HepG2 (cell line): ENCODE measurements around the gene LRRC25. TPM values are rescaled to one million over a fixed set of nuclear protein-coding genes. Genes with fewer than 3 reads are reported as not detected.
"Not testable (repeated sequence)": the region's sequence is repeated elsewhere in the genome, so short reads cannot be mapped to it uniquely, and the experiment has no call there.

Source experiments
- ATAC-seq: fragments of 200-7000 bp; cut with Tn5 transposase; 3 replicates; pipeline ENCODE4 v1.9.1; 2020; ENCODE audit warnings: mild to moderate bottlenecking, moderate library complexity
- BruUV-seq: library from RNA; stranded (reverse); fragments of 400-500 nt; replicated peaks from 2 replicates; lab custom pipeline; 2021; lab: Mats Ljungman, UMichigan
- CTCF ChIA-PET: fragments of 300-600 bp; formaldehyde crosslinking; extraction: SDS; loops from one replicate; lab custom pipeline; 2021; ENCODE audit warnings: low total read pairs, inconsistent platforms, low intra/inter-chr PET ratio; lab: Yijun Ruan, JAX
- POLR2A ChIA-PET: fragments of 350-600 bp; sonication (Branson Sonifier 250); formaldehyde crosslinking; loops from one replicate; lab custom pipeline; 2020; ENCODE audit warnings: antibody characterized with exemption, inconsistent platforms; lab: Yijun Ruan, JAX
- DNase-seq: peaks from one replicate; pipeline ENCODE4 v3.0.0-alpha.2; 2015; ENCODE audit warnings: low spot score
- FAIRE-seq: peaks from 3 replicates; lab custom pipeline; 2011; peaks lifted over from hg19 to GRCh38; lab: Jason Lieb, UNC
- H2AFZ ChIP-seq: one replicate; pipeline ENCODE4 v1.6.1; 2011; ENCODE audit warnings: low read length, inconsistent platforms
- H3K27ac ChIP-seq: fragments of 300-600 bp; 3 replicates; pipeline ENCODE4 v1.8.0; 2011; ENCODE audit warnings: mixed run types, mild to moderate bottlenecking, mixed read lengths, low read length, inconsistent platforms; ENCODE audit not compliant: insufficient read depth; ENCODE audit errors: extremely low read length
- H3K27me3 ChIP-seq, 2 experiments: fragments of 200-600 bp in 1 of 2; 2 replicates in 1 of 2; 3 replicates in 1 of 2; pipeline versions ENCODE4 v1.6.0 to v1.8.0; 2011; ENCODE audit warnings: low read length in 2 of 2, mild to moderate bottlenecking in 2 of 2, moderate library complexity in 2 of 2, inconsistent platforms in 1 of 2; ENCODE audit not compliant: insufficient read depth in 2 of 2, control insufficient read depth in 1 of 2
- H3K36me3 ChIP-seq, 2 experiments: fragments of 200-600 bp in 1 of 2; replicated peaks in 1 of 2; 2 replicates in 1 of 2; 3 replicates in 1 of 2; pipeline versions ENCODE4 v1.5.1 to v1.8.0; 2011; ENCODE audit warnings: low read length in 2 of 2, inconsistent platforms in 1 of 2; ENCODE audit not compliant: insufficient read depth in 2 of 2, control insufficient read depth in 1 of 2
- H3K4me1 ChIP-seq: 2 replicates; pipeline ENCODE4 v1.5.1; 2012; ENCODE audit warnings: low read length, inconsistent platforms; ENCODE audit not compliant: insufficient read depth
- H3K4me2 ChIP-seq: 2 replicates; pipeline ENCODE4 v1.6.0; 2011; ENCODE audit warnings: low read depth, low read length, inconsistent platforms
- H3K4me3 ChIP-seq, 3 experiments: fragments of 200-600 bp in 1 of 3; sonication (generic), shearing (Covaris generic) in 1 of 3; replicated peaks in 1 of 3; 2 replicates each; pipeline ENCODE4 v1.5.1; 2011 to 2016; ENCODE audit warnings: low read length in 3 of 3, inconsistent platforms in 2 of 3, low read depth in 2 of 3, mild to moderate bottlenecking in 2 of 3, control low read depth in 1 of 3, mixed read lengths in 1 of 3; ENCODE audit not compliant: insufficient read depth in 1 of 3
- H3K79me2 ChIP-seq: one replicate; pipeline ENCODE4 v1.6.1; 2011; ENCODE audit warnings: low read length, inconsistent platforms; ENCODE audit not compliant: insufficient read depth
- H3K9ac ChIP-seq: 2 replicates; pipeline ENCODE4 v1.6.0; 2011; ENCODE audit warnings: mild to moderate bottlenecking, low read depth, low read length, inconsistent platforms; ENCODE audit not compliant: insufficient read depth
- H3K9me3 ChIP-seq: 2 replicates; pipeline ENCODE4 v1.5.1; 2012; ENCODE audit warnings: mild to moderate bottlenecking, low read length
- H4K20me1 ChIP-seq: 2 replicates; pipeline ENCODE4 v1.6.0; 2011; ENCODE audit warnings: inconsistent platforms, mild to moderate bottlenecking, low read length, moderate library complexity; ENCODE audit not compliant: insufficient read depth
- CTCF ChIP-seq: sonication (generic); formaldehyde crosslinking; IDR thresholded peaks from 2 replicates; pipeline ENCODE4 v1.5.0; 2020; ENCODE audit warnings: mild to moderate bottlenecking, missing genetic modification reagents, moderate library complexity
- GTF3A ChIP-seq: sonication (generic); formaldehyde crosslinking; conservative IDR thresholded peaks from 2 replicates; pipeline ENCODE4 v1.4.0; 2020; ENCODE audit warnings: mild to moderate bottlenecking, missing genetic modification reagents
- MAFF ChIP-seq: IDR thresholded peaks from 2 replicates; pipeline ENCODE4 v1.6.1; 2011; ENCODE audit warnings: low read depth, low read length, improper control_type of control experiment
- MAFK ChIP-seq, 2 experiments: IDR thresholded peaks in 1 of 2; conservative IDR thresholded peaks in 1 of 2; 2 replicates each; pipeline ENCODE4 v1.6.1; 2011; ENCODE audit warnings: improper control_type of control experiment in 2 of 2, low read length in 2 of 2
- PCBP2 ChIP-seq: fragments of 200-400 bp; formaldehyde crosslinking; optimal IDR thresholded peaks from 2 replicates; pipeline ENCODE3; 2018; ENCODE audit warnings: low read length, low read depth; ENCODE audit not compliant: poor library complexity, severe bottlenecking
- TEAD3 ChIP-seq: optimal IDR thresholded peaks from 2 replicates; pipeline ENCODE3; 2016; ENCODE audit warnings: borderline replicate concordance
- ZNF121 ChIP-seq: sonication (generic); formaldehyde crosslinking; IDR thresholded peaks from 2 replicates; pipeline ENCODE4 v1.5.0; 2020; ENCODE audit warnings: mild to moderate bottlenecking, missing genetic modification reagents
- ZNF24 ChIP-seq: fragments of 450-650 bp; IDR thresholded peaks from 2 replicates; pipeline ENCODE4 v1.6.1; 2017; ENCODE audit warnings: antibody characterized with exemption, mild to moderate bottlenecking
- ZNF770 ChIP-seq: sonication (generic); formaldehyde crosslinking; IDR thresholded peaks from 2 replicates; pipeline ENCODE4 v1.5.0; 2020; ENCODE audit warnings: mild to moderate bottlenecking, missing genetic modification reagents
- ZNF777 ChIP-seq: sonication (generic); formaldehyde crosslinking; IDR thresholded peaks from 2 replicates; pipeline ENCODE4 v1.4.0; 2020; ENCODE audit warnings: missing genetic modification reagents
- WGBS: methylation state at CpG from one replicate; pipeline ENCODE4 v1.1.6; 2017; ENCODE audit warnings: low lambda C conversion rate; 5-methylcytosine and 5-hydroxymethylcytosine counted together
- in situ Hi-C: cut with HindIII; loops from 2 replicates; pipeline ENCODE4 v1.10.0; 2017; ENCODE audit warnings: low pct_unique_long_range_greater_than_20kb; ENCODE audit not compliant: extremely low pct_ligation_motif_present
- intact Hi-C: fragments of 100-400 bp; cut with micrococcal nuclease; formaldehyde crosslinking; loops from one replicate; pipeline ENCODE4 v1.10.0; 2022; ENCODE audit not compliant: unreplicated experiment
- polyA plus RNA-seq, 8 experiments: library from polyadenylated mRNA; depleted of rRNA in 3 of 8; stranded (reverse) in 7 of 8; unstranded in 1 of 8; fragments of >200 nt; fragmentation: Illumina TruSeq in 4 of 8; extraction: Trizol in 4 of 8; gene quantifications; 2 replicates each; pipeline versions ENCODE4 v1.2.1 to v1.2.3, GENCODE V29; 2011 to 2016; ENCODE audit warnings: low read depth in 4 of 8, missing spikeins in 1 of 8, mixed read lengths in 1 of 8; ENCODE audit not compliant: insufficient read depth in 1 of 8
- total RNA-seq, 5 experiments: library from RNA; depleted of rRNA; stranded (reverse); fragments of >200 nt; fragmentation: Illumina TruSeq; extraction: Trizol; gene quantifications; 2 replicates each; pipeline ENCODE4 v1.2.3, GENCODE V29; 2016; ENCODE audit warnings: low read depth in 1 of 5

LRRC25 gene
- total and polyA plus RNA-seq, 2 of the 13 experiments (the other 11 are each of a cell fraction or from before 2014, with no cell fraction given) = 0.13 to 0.53 TPM

- TF ChIP-seq PCBP2 = no peak
- TF ChIP-seq ZNF24 = no peak
- TF ChIP-seq ZNF777 (CRISPR knock-in tag) = no peak
- TF ChIP-seq GTF3A (CRISPR knock-in tag) = no peak
- TF ChIP-seq TEAD3 (CRISPR knock-in tag) = peak; percentile 24
- peak; percentile 83 for TF ChIP-seq CTCF (CRISPR knock-in tag)
Observed at GRCh38 chr19:18349524-18350128, 47.8 kb downstream of the LRRC25 start (continued).

GRCh38 chr19:18348818-18349339 lies 48.5 kb downstream of the LRRC25 start:
- H3K27ac ChIP-seq, H3K9me3 ChIP-seq, ATAC-seq, H3K4me3 ChIP-seq, H4K20me1 ChIP-seq, H2AFZ ChIP-seq, H3K27me3 ChIP-seq, H3K79me2 ChIP-seq, H3K9ac ChIP-seq, H3K4me2 ChIP-seq, FAIRE-seq, BruUV-seq, DNase-seq: not testable (repeated sequence)
- 95% methylated on average over 6 of the region's 6 CpGs for WGBS
- POLR2A ChIA-PET = interaction anchor here (0.7 to 2.1 kb wide), 9 partner anchors 10 to 65 kb away, joined by 3 to 18 read pairs (median 3); partner anchors contain the start of gene GDF15
- in situ Hi-C loops = loop anchor here (10.0 kb wide), 1 partner anchor 56 kb away; no protein-coding TSS in a partner anchor
- Histone ChIP-seq H3K36me3 (peaks cover 13 to 27% of the 10 kb centered on the region in 2 experiments), H3K4me1 (peaks cover 18% of the 10 kb centered on the region; the same call in 1 of the 2 replicates)
- CTCF ChIA-PET = interaction anchor here (1.1 to 3.2 kb wide), 4 partner anchors 21 to 61 kb away, joined by 4 to 31 read pairs (median 13); partner anchors contain the start of gene GDF15
- TF ChIP-seq ZNF770 (CRISPR knock-in tag) (peak; percentile 37; the same call in 1 of the 2 replicates), ZNF121 (CRISPR knock-in tag) (peak; percentile 75), MAFK (conservative IDR thresholded peaks at IDR 0.05 in 1 of 2, IDR thresholded peaks at IDR 0.05 in 1 of 2; ENCODE audit: low read length in 2 of 2) (peak; percentile 30 to 58; a peak in 3 of 4 replicates), MAFF (peak; percentile 40; the same call in 1 of the 2 replicates)
- intact Hi-C loops = loop anchor here (2.0 to 5.0 kb wide), 3 partner anchors 38 to 62 kb away; partner anchors contain the start of gene GDF15
